Measurements from ENCODE around the gene HOGA1.
"Not testable (repeated sequence)": the region's sequence is repeated elsewhere in the genome, so short reads cannot be mapped to it uniquely, and the experiment has no call there.

HOGA1 gene

GRCh38 chr10:97632949-97633884 lies 49.0 kb downstream of the HOGA1 start, which contains the start of gene MORN4:
TSS of gene MORN4 (minus strand) at chr10:97633500. CDS start at chr10:97619653, 13,847 bp downstream.
- DNase-seq (ENCODE audit: insufficient read length, low spot score) (peak; percentile 88), FAIRE-seq (peak; percentile 85)
- TF ChIP-seq POU2F2 (IDR thresholded peaks at IDR 0.05; ENCODE audit: low read depth, low read length) (no peak), SPI1 (IDR thresholded peaks at IDR 0.05; ENCODE audit: low read depth, low read length) (no peak), POLR2AphosphoS5 (IDR thresholded peaks at IDR 0.05; ENCODE audit: low read depth, low read length) (no peak), POLR2A (IDR thresholded peaks at IDR 0.05; ENCODE audit: low read depth, low read length) (no peak), PAX5 (IDR thresholded peaks at IDR 0.05; ENCODE audit: insufficient read depth, low read length, severe bottlenecking) (no peak), TAF1 (IDR thresholded peaks at IDR 0.05; ENCODE audit: low read depth, low read length) (peak; percentile 51; the same call in 1 of the 2 replicates)

- DNase-seq (ENCODE audit: insufficient read length, low spot score) (no peak), FAIRE-seq (no peak)
- no peak for TF ChIP-seq POU2F2 (IDR thresholded peaks at IDR 0.05; ENCODE audit: low read depth, low read length)
- TF ChIP-seq SPI1 (IDR thresholded peaks at IDR 0.05; ENCODE audit: low read depth, low read length): no peak
- no peak for TF ChIP-seq TAF1 (IDR thresholded peaks at IDR 0.05; ENCODE audit: low read depth, low read length)
- TF ChIP-seq POLR2A (IDR thresholded peaks at IDR 0.05; ENCODE audit: low read depth, low read length): no peak
- no peak for TF ChIP-seq POLR2AphosphoS5 (IDR thresholded peaks at IDR 0.05; ENCODE audit: low read depth, low read length)
- no peak for TF ChIP-seq PAX5 (IDR thresholded peaks at IDR 0.05; ENCODE audit: insufficient read depth, low read length, severe bottlenecking)
Measured at GRCh38 chr10:97633921-97634320, 49.7 kb downstream of the HOGA1 start.

- TF ChIP-seq TAF1 (IDR thresholded peaks at IDR 0.05; ENCODE audit: low read depth, low read length): no peak
- no peak for TF ChIP-seq POLR2A (IDR thresholded peaks at IDR 0.05; ENCODE audit: low read depth, low read length)
- no peak for TF ChIP-seq SPI1 (IDR thresholded peaks at IDR 0.05; ENCODE audit: low read depth, low read length)
- no peak for TF ChIP-seq POLR2AphosphoS5 (IDR thresholded peaks at IDR 0.05; ENCODE audit: low read depth, low read length)
- TF ChIP-seq PAX5 (IDR thresholded peaks at IDR 0.05; ENCODE audit: insufficient read depth, low read length, severe bottlenecking): no peak
- TF ChIP-seq POU2F2 (IDR thresholded peaks at IDR 0.05; ENCODE audit: low read depth, low read length): no peak
- no peak for FAIRE-seq
- no peak for DNase-seq (ENCODE audit: insufficient read length, low spot score)
Measured at GRCh38 chr10:97635577-97635976, 51.4 kb downstream of the HOGA1 start.

GRCh38 chr10:97639090-97639489 lies 54.9 kb downstream of the HOGA1 start:
- not testable (repeated sequence) for DNase-seq (ENCODE audit: insufficient read length, low spot score); FAIRE-seq

GRCh38 chr10:97640174-97640867 lies 56.1 kb downstream of the HOGA1 start, which contains the start of gene PI4K2A:
TSS of gene PI4K2A (plus strand) at chr10:97640671. CDS start at chr10:97640743, 72 bp downstream.
- DNase-seq (ENCODE audit: insufficient read length, low spot score): peak; percentile 95
- peak; percentile 99 for FAIRE-seq
- TF ChIP-seq PAX5 (IDR thresholded peaks at IDR 0.05; ENCODE audit: insufficient read depth, low read length, severe bottlenecking): no peak
- TF ChIP-seq SPI1 (IDR thresholded peaks at IDR 0.05; ENCODE audit: low read depth, low read length): no peak
- TF ChIP-seq POLR2A (IDR thresholded peaks at IDR 0.05; ENCODE audit: low read depth, low read length): no peak
- peak; percentile 53 for TF ChIP-seq TAF1 (IDR thresholded peaks at IDR 0.05; ENCODE audit: low read depth, low read length)
- TF ChIP-seq POU2F2 (IDR thresholded peaks at IDR 0.05; ENCODE audit: low read depth, low read length): no peak
- peak; percentile 47; the same call in 1 of the 2 replicates for TF ChIP-seq POLR2AphosphoS5 (IDR thresholded peaks at IDR 0.05; ENCODE audit: low read depth, low read length)

GRCh38 chr10:97640868-97641811 lies 57.0 kb downstream of the HOGA1 start:
- peak; percentile 23 for FAIRE-seq
- DNase-seq (ENCODE audit: insufficient read length, low spot score): peak; percentile 35
- 0 out of 2 replicates have a peak, but pooled peaks have one; percentile 4 for TF ChIP-seq POLR2A (IDR thresholded peaks at IDR 0.05; ENCODE audit: low read depth, low read length)
- TF ChIP-seq SPI1 (IDR thresholded peaks at IDR 0.05; ENCODE audit: low read depth, low read length): no peak
- no peak for TF ChIP-seq POU2F2 (IDR thresholded peaks at IDR 0.05; ENCODE audit: low read depth, low read length)

- not testable (repeated sequence) for FAIRE-seq; DNase-seq (ENCODE audit: insufficient read length, low spot score)
Measured at GRCh38 chr10:97642471-97643159, 58.4 kb downstream of the HOGA1 start.

GRCh38 chr10:97643441-97643985 lies 59.3 kb downstream of the HOGA1 start:
- TF ChIP-seq SPI1 (IDR thresholded peaks at IDR 0.05; ENCODE audit: low read depth, low read length): no peak
- FAIRE-seq (no peak), DNase-seq (ENCODE audit: insufficient read length, low spot score) (no peak)

- no peak for FAIRE-seq
- TF ChIP-seq POU2F2 (IDR thresholded peaks at IDR 0.05; ENCODE audit: low read depth, low read length) (no peak), POLR2A (IDR thresholded peaks at IDR 0.05; ENCODE audit: low read depth, low read length) (no peak), POLR2AphosphoS5 (IDR thresholded peaks at IDR 0.05; ENCODE audit: low read depth, low read length) (no peak), SPI1 (IDR thresholded peaks at IDR 0.05; ENCODE audit: low read depth, low read length) (no peak)
Measured at GRCh38 chr10:97644936-97645335, 60.7 kb downstream of the HOGA1 start.

More at GRCh38 chr10:97644936-97645335, 60.7 kb downstream of the HOGA1 start:
- no peak for DNase-seq (ENCODE audit: insufficient read length, low spot score)

Data from GM12891 (cell line).